Stimulated activated CD8-positive, alpha-beta memory T cell treated with anti-CD3 and anti-CD28 coated beads, Interleukin-2, amount 100 ng/mL, for 1 hour (primary cell): ENCODE results near the gene CFAP74.

Experiments
- DNase-seq, 2 donors: peaks; one replicate each; pipeline ENCODE4 v3.0.0-alpha.2; 2020; ENCODE audit warnings: low read depth in 2 of 2

CFAP74 gene

GRCh38 chr1:2042830-2043773, 39.5 kb upstream of the CFAP74 start:
- DNase-seq: no peak

GRCh38 chr1:2041887-2042286, 38.3 kb upstream of the CFAP74 start:
- no peak for DNase-seq

- no peak for DNase-seq
Measured at GRCh38 chr1:2041305-2041704, 37.7 kb upstream of the CFAP74 start.

- DNase-seq: no peak
Measured at GRCh38 chr1:2039251-2039650, 35.7 kb upstream of the CFAP74 start.

- DNase-seq: no peak
Measured at GRCh38 chr1:2038229-2038628, 34.6 kb upstream of the CFAP74 start.

GRCh38 chr1:2037314-2037979, 33.9 kb upstream of the CFAP74 start:
- no peak for DNase-seq

GRCh38 chr1:2036287-2036686, 32.7 kb upstream of the CFAP74 start:
- no peak for DNase-seq

- no peak for DNase-seq
Measured at GRCh38 chr1:2033165-2033564, 29.6 kb upstream of the CFAP74 start.

GRCh38 chr1:2032737-2033136, 29.2 kb upstream of the CFAP74 start:
- no peak for DNase-seq

GRCh38 chr1:2031546-2032540, 28.3 kb upstream of the CFAP74 start:
- DNase-seq: no peak

GRCh38 chr1:2030076-2030871, 26.7 kb upstream of the CFAP74 start:
- DNase-seq: no peak

- DNase-seq: no peak
Measured at GRCh38 chr1:2029561-2029960, 26.0 kb upstream of the CFAP74 start.

GRCh38 chr1:2028870-2029560, 25.4 kb upstream of the CFAP74 start:
- DNase-seq: no peak

GRCh38 chr1:2027961-2028583, 24.5 kb upstream of the CFAP74 start:
- DNase-seq: no peak

- DNase-seq: no peak
Measured at GRCh38 chr1:2025491-2025981, 21.9 kb upstream of the CFAP74 start.

- no peak for DNase-seq
Measured at GRCh38 chr1:2024887-2025286, 21.3 kb upstream of the CFAP74 start.

GRCh38 chr1:2024451-2024850, 20.9 kb upstream of the CFAP74 start:
- no peak for DNase-seq

- DNase-seq: no peak
Measured at GRCh38 chr1:2023187-2023586, 19.6 kb upstream of the CFAP74 start.

GRCh38 chr1:2022063-2022770, 18.6 kb upstream of the CFAP74 start:
- no peak for DNase-seq
